OCI-LY1 (cell line): ENCODE results near the gene C20orf144.

Experiments used
- H2AFZ ChIP-seq: fragments of 200-600 bp; sonication (generic), shearing (Covaris generic); 2 replicates; pipeline ENCODE4 v1.6.0; 2014; ENCODE audit warnings: antibody characterized with exemption, mild to moderate bottlenecking, low read length
- H3F3A ChIP-seq: fragments of 200-600 bp; sonication (generic), shearing (Covaris generic); 2 replicates; pipeline ENCODE4 v1.6.0; 2014; ENCODE audit warnings: mild to moderate bottlenecking, antibody characterized with exemption, low read length, moderate library complexity; ENCODE audit not compliant: insufficient read depth
- H3K27ac ChIP-seq: fragments of 200-600 bp; sonication (generic); 2 replicates; pipeline ENCODE4 v1.5.1; 2014; ENCODE audit warnings: low read length, mixed run types, mild to moderate bottlenecking, low read depth; ENCODE audit not compliant: poor library complexity, severe bottlenecking
- H3K27me3 ChIP-seq: fragments of 200-600 bp; sonication (generic); 2 replicates; pipeline ENCODE4 v1.6.0; 2014; ENCODE audit warnings: antibody characterized with exemption, mild to moderate bottlenecking, low read length, moderate library complexity; ENCODE audit not compliant: insufficient read depth
- H3K36me3 ChIP-seq: fragments of 200-600 bp; sonication (generic); 2 replicates; pipeline ENCODE4 v1.6.1; 2014; ENCODE audit warnings: mild to moderate bottlenecking, antibody characterized with exemption, low read length, moderate library complexity, mixed read lengths; ENCODE audit not compliant: insufficient read depth
- H3K4me1 ChIP-seq: fragments of 200-600 bp; sonication (generic); 2 replicates; pipeline ENCODE4 v1.5.1; 2014; ENCODE audit warnings: mild to moderate bottlenecking, low read length, moderate library complexity; ENCODE audit not compliant: insufficient read depth, severe bottlenecking
- H3K4me2 ChIP-seq: fragments of 200-600 bp; sonication (generic), shearing (Covaris generic); 2 replicates; pipeline ENCODE4 v1.6.1; 2014; ENCODE audit warnings: low read length
- H3K4me3 ChIP-seq: fragments of 200-600 bp; sonication (generic); 2 replicates; pipeline ENCODE4 v1.5.1; 2014; ENCODE audit warnings: low read length, low read depth, mild to moderate bottlenecking, mixed read lengths; ENCODE audit not compliant: poor library complexity, severe bottlenecking
- H3K79me2 ChIP-seq: fragments of 200-600 bp; shearing (Covaris generic); 2 replicates; pipeline ENCODE4 v1.6.1; 2016; ENCODE audit warnings: mixed run types, low read length, mixed read lengths; ENCODE audit not compliant: insufficient read depth
- H3K9ac ChIP-seq: fragments of 200-600 bp; sonication (generic), shearing (Covaris generic); 2 replicates; pipeline ENCODE4 v1.6.1; 2014; ENCODE audit warnings: mild to moderate bottlenecking, low read length, mixed read lengths
- H3K9me2 ChIP-seq: fragments of 200-600 bp; sonication (generic), shearing (Covaris generic); 2 replicates; pipeline ENCODE4 v1.6.1; 2014; ENCODE audit warnings: low read depth, mild to moderate bottlenecking, low read length, mixed read lengths
- H3K9me3 ChIP-seq: fragments of 200-600 bp; shearing (Covaris generic); 2 replicates; pipeline ENCODE4 v1.6.1; 2014; ENCODE audit warnings: low read length, mixed read lengths
- H4K20me1 ChIP-seq: fragments of 200-600 bp; sonication (generic), shearing (Covaris generic); 2 replicates; pipeline ENCODE4 v1.6.0; 2016; ENCODE audit warnings: mild to moderate bottlenecking, low read length; ENCODE audit not compliant: insufficient read depth
- EZH2 ChIP-seq: fragments of 200-600 bp; sonication (generic), shearing (Covaris generic); IDR thresholded peaks from 2 replicates; pipeline ENCODE4 v1.8.0; 2017; ENCODE audit warnings: borderline replicate concordance, mixed run types, mild to moderate bottlenecking, antibody characterized with exemption, low read length, moderate library complexity, mixed read lengths
- TF ChIP-seq, protein P1 (sequence below): fragments of 200-600 bp; sonication (generic), shearing (Covaris generic); IDR thresholded peaks from 2 replicates; pipeline ENCODE4 v1.5.1; 2017; ENCODE audit warnings: mild to moderate bottlenecking, antibody characterized with exemption, low read length, moderate library complexity, mixed read lengths

The C20orf144 gene

DNA sequence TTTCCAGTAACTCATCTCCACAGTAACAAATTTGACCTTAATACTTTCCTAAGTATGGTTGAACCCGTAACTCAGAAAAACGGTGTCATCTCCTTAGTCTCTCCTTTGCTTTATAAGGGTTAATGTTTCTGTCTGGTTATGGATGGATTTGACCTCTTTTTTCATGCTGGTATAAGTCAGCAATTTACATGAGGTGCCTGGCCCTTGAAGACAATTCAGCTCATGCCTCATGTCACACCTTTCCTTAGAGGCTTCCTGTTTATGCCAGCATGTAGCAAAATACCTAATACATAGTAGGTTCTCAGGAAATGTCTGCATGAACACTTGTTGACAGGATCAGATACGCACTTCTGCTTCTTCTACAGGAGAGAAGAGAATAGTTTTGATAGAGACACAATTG is 37.7 kb upstream of the C20orf144 start:
- Histone ChIP-seq H3K9me3 (no peaks in the 10 kb centered on the region), H2AFZ (no peak overlapping the region), H3K9me2 (no peaks in the 10 kb centered on the region), H3K36me3 (peaks cover 60% of the 10 kb centered on the region), H3K4me3 (no peak overlapping the region), H3K9ac (no peak overlapping the region), H3K27me3 (no peaks in the 10 kb centered on the region), H4K20me1 (no peaks in the 10 kb centered on the region), H3F3A (no peaks in the 10 kb centered on the region), H3K79me2 (no peaks in the 10 kb centered on the region), H3K4me1 (no peaks in the 10 kb centered on the region), H3K4me2 (no peak overlapping the region), H3K27ac (no peak overlapping the region)
- TF ChIP-seq, protein P1, sequence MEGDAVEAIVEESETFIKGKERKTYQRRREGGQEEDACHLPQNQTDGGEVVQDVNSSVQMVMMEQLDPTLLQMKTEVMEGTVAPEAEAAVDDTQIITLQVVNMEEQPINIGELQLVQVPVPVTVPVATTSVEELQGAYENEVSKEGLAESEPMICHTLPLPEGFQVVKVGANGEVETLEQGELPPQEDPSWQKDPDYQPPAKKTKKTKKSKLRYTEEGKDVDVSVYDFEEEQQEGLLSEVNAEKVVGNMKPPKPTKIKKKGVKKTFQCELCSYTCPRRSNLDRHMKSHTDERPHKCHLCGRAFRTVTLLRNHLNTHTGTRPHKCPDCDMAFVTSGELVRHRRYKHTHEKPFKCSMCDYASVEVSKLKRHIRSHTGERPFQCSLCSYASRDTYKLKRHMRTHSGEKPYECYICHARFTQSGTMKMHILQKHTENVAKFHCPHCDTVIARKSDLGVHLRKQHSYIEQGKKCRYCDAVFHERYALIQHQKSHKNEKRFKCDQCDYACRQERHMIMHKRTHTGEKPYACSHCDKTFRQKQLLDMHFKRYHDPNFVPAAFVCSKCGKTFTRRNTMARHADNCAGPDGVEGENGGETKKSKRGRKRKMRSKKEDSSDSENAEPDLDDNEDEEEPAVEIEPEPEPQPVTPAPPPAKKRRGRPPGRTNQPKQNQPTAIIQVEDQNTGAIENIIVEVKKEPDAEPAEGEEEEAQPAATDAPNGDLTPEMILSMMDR = no peak
- no peak for TF ChIP-seq EZH2

DNA sequence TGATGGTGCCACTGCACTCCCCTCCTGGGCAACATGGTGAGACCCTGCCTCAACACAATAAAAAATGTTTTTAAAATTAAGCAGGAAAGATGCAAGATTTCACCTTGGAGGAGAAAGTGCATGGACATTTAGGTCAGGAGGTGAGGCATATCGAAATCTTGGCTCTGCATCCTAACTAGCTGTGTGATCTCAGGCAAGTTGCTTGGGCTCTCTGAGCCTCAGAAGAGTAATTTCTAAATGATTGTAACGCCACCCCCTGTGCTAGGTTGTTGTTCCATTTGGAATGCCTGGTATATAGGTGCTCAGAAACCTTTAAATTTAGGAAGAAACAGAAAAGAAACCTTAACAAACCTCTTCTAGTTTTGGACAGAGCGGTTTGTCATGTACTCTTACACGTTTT is 35.9 kb upstream of the C20orf144 start:
- no peak overlapping the region for H3K4me3 ChIP-seq
- H3K36me3 ChIP-seq = peaks cover 73% of the 10 kb centered on the region
- H3K9me3 ChIP-seq = no peaks in the 10 kb centered on the region
- no peak overlapping the region for H3K4me2 ChIP-seq
- no peaks in the 10 kb centered on the region for H3K9me2 ChIP-seq
- no peaks in the 10 kb centered on the region for H3K4me1 ChIP-seq
- H3K9ac ChIP-seq = no peak overlapping the region
- no peaks in the 10 kb centered on the region for H3K79me2 ChIP-seq
- H4K20me1 ChIP-seq = no peaks in the 10 kb centered on the region
- no peaks in the 10 kb centered on the region for H3F3A ChIP-seq
- TF ChIP-seq EZH2 = no peak
- TF ChIP-seq, protein P1 = no peak
- no peaks in the 10 kb centered on the region for H3K27me3 ChIP-seq
- H3K27ac ChIP-seq = no peak overlapping the region
- no peak overlapping the region for H2AFZ ChIP-seq

DNA sequence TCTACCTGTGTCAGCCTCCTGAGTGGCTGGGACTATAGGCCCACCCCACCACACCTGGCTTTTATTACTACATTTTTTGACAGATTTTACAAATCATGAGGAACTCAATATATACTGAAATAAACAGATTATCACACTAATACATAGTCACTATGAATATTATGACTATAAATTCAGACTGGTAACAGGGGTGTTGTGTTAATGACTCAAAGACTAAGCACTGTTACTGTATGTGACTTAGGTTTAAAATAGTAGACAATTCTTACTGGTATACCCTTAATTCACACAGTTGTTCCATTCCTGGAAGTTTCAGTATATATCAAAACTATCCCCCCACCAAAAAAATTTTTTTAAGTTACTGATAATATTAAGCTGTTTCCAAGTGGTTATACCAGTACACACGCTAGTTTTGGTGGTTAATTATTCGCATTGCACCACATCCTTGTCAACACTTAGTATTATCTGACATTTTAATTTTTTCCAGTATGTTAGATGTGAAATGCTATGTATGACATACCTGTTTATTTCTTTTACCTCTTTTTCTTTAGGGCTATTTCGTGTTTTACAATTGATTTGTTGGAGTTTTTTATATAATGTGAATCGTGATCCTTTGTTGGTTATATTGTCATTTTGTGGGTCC is 34.4 kb upstream of the C20orf144 start:
- no peaks in the 10 kb centered on the region for H3K27me3 ChIP-seq
- H3K9me2 ChIP-seq = no peaks in the 10 kb centered on the region
- no peaks in the 10 kb centered on the region for H3K79me2 ChIP-seq
- peaks cover 80% of the 10 kb centered on the region for H3K36me3 ChIP-seq
- H2AFZ ChIP-seq = no peak overlapping the region
- H3K4me2 ChIP-seq = no peak overlapping the region
- H3K4me3 ChIP-seq = no peak overlapping the region
- H3K9me3 ChIP-seq = no peaks in the 10 kb centered on the region
- no peak overlapping the region for H3K27ac ChIP-seq
- no peak overlapping the region for H3K9ac ChIP-seq
- H4K20me1 ChIP-seq = no peaks in the 10 kb centered on the region
- H3K4me1 ChIP-seq = no peaks in the 10 kb centered on the region
- TF ChIP-seq, protein P1 = no peak
- TF ChIP-seq EZH2 = no peak
- H3F3A ChIP-seq = no peaks in the 10 kb centered on the region
